CD4-positive, alpha-beta T cell treated with Interleukin-17A for 4 hours (primary cell): Measurements from ENCODE around the gene ABHD6.
"Not testable (repeated sequence)": the region's sequence is repeated elsewhere in the genome, so short reads cannot be mapped to it uniquely, and the experiment has no call there.

Experiments
- DNase-seq: peaks from one replicate; pipeline ENCODE4 v3.0.0-alpha.2; 2020; ENCODE audit warnings: mixed read lengths

Gene ABHD6

DNA sequence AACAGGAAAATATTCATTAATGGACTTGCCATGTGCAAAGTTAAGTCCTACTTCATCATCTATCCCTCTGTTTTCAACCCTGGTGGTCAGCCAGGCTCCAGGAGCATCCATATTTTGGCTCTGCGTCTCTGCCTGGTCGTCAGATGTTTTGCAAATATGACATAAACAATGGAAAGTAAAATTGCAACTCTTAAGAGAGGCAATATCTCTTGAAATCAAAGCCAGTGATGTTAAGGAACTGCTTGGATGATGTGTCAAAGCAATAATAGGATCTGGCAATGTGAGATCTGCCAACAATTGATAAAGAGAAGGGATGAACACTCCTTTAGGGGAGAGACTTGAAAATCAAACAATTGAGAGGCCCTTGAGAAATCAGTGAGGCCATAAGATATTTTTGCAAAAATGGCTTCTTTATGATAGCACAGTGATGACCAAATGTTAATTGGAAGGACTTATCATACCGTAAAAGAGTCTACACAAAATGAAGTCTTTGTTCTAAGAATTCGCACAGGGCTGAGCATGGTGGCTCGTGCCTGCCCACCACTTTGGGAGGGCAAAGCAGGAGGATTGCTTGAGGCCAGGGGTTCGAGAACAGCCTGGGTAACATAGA is 6.5 kb downstream of the ABHD6 start:
- DNase-seq = no peak

DNA sequence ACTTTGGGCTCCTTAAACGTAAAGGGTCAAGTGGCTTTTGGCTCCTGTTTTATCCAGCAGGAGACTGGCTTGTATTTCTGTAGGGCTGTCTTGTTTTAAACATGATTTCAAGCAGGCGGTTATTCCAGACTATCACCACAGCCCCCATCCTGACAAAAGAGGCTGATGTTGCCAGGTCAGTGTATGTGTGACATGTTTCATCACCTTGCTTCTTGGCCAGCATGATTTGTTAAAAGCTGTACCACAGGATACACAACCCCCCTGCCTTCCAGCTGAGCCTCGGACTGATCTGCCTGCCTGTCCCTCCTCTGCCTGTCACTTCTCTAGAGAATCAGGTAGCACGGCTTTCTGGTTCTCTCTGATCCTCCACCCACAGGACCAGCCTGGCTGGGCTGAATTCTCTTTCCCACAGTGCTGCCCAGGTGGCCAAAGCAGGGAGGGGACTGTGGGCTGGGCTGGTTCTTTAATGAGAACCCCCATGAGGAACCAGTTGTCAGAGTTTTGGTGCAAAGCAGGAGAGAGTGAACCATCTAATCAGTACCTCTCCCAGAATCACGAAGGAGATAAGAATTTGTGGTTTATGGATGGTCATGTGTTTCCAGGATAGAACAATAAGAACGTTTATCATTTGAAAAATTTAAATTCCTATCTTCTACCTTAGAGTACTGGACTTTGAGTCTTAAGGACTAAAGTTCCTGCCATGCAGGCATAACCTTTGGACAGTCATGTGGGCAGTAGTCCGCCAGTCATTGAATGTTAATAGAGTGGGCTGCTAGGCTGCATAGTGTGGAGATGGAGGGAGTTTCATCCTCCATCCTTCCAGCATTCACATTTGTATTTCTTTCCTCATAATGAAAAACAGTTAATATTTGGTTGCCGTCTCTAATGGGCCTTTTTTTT is 8.8 kb downstream of the ABHD6 start:
- DNase-seq = no peak

DNA sequence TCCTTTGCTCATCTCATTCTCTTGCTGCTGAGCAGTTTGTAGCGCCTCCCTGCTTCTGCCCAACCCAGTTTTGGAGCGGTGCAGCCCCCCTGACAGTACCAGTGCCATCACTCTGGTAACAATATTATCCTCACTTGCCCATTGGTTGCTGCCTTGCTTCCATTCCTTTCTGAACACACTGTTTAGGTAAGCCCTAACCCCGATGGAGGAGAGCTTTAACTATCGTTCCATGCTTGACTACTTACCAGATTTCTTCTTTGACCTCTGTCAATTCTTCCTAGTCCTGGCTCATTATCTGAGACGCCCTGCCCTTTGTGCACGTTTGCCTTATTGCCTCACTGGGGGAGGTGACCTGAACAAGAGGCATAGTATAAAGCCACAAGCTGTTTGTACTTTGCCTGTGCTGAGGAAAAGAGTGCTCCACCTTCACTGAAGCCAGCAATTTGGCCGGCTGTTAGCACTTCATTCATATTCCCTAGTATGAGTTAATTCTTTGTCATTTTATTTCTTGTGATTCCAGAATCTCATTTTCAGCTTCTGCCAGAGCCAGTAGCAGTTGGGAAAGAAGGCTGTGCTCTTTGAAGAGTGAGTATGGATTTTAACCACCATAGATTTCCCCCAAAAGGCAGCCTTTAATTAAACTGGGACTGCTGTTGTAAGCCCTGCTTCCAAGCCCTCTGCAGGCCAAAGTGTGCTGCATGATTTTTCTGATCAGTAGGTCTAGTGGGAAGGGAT is 11.9 kb downstream of the ABHD6 start:
- no peak for DNase-seq

DNA sequence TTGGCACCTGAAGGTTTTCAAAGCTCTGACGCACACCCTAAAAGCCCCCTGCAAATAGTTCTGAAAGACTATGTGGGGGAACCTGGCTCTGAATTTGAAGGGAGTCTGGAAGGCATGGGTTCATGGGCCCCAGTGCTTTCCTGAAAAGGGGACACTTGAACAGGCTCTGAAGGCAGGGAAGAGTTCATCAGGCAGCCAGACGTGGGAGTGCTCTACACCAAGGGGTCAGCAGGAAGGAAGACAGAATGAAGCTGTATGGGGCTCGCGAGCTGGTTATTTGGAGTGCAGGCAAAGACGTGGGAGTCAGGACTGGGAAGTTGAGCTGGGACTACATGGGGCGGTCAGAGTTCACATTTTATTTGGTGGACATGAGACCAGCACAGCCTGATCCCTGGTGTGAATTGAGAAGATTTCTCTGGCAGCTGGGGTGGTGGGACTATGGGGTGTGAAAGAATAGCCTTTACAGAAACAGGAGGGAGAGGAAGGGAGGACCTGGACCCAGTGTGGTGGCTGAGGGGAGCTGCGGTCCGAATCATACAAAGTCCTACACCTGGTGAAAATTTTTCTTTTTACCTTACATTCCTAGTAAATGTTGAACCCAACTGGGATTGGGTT is 12.6 kb downstream of the ABHD6 start:
- no peak for DNase-seq

DNA sequence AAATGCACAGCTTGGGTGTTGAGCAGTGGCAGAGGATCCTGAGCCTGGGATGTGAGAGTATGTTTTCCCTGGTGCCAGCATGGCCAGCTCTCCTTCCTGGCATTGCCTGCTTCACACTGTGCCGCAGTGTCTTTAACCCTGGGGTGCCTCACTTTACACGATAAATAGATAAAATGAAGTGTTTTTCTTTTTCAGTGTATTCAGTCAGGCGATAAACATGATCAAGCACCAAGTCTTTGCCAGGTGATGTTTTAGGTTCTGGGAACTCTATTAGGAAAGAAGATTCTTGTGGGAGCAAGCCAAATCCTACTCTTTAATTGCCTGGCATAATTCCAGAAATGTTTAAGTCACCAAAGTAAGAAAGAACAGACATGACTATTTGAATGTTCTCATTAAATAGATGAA is 14.0 kb downstream of the ABHD6 start:
- DNase-seq = no peak

DNA sequence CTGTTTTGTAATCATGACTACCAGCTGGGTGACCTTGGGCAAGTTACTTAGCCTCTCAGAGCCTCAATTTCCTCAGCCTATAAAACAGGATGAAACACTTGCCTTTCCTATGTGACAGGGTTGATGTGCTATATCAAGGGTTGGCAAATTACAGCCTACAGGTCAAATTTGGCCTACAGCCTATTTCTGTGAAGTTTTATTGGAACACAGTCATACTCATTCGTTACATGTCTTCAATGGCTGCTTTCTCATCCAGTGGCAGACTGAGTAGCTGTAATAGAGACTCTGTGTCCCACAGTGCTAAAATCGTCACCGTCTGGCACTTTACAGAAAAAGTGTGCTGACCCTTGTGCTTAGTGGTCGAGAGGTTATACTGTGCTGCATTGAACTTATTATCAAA is 16.6 kb downstream of the ABHD6 start:
- DNase-seq = no peak

DNA sequence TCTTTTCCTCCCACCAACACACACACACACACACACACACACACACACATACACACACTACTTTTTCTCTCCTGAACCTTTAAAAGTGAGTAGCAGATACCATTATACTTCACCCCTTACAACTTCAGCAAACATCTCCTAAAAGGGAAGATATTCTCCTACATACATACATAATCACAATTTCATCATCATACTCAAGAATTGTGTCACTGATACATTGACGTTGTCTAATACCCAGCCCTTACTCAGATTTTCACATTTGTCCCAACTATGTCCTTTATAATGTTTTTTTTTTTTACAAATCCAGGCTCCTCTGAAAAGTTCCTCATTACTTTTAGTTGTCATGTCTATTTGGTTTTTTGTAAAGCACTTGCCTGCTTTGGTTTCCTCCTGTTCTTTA is 18.5 kb downstream of the ABHD6 start:
- DNase-seq = no peak

DNA sequence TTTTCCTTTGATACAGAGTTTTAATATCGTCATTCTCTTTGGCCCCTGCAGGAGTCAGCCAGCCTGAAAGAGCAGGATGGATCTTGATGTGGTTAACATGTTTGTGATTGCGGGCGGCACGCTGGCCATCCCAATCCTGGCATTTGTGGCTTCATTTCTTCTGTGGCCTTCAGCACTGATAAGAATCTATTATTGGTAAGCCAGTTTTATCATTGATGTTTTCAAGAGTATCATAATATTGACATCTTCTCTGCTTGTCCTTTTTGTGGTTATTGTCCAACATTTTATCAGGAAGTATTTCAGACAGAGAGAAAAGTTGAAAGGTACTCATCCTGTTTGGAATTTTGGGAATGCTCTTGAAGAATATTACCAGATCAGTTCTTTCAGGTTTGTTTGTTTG is 18.9 kb downstream of the ABHD6 start:
- DNase-seq = no peak

DNA sequence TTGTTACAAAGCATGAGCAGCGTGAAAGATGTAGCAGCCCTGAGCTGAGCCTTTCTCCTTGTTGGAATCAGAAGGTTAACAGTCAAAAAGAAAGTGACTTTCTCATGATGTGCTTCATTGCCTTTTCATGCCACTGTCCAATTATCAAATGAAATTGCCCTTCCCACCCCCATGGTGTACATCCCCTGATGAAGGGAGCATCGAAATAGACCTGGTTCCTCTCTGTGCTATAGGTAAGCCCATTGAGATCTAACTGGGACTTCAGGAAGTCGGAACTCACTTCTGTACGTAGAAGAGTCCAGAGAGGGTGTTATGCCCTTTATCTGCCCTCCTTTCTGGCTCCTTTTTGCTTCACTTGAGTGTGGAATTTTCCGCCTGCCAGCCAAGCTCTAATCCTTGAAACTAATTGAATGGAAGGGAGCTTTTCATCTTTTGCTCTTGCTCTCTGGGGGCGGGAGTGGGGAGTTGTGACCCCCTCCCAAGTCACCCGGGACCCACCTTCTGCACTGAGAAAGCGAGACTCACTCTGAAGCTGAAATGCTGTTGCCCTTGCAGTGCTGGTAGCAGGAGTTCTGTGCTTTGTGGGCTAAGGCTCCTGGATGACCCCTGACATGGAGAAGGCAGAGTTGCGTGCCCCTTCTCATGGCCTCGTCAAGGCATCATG is 20.9 kb downstream of the ABHD6 start:
- DNase-seq = no peak

DNA sequence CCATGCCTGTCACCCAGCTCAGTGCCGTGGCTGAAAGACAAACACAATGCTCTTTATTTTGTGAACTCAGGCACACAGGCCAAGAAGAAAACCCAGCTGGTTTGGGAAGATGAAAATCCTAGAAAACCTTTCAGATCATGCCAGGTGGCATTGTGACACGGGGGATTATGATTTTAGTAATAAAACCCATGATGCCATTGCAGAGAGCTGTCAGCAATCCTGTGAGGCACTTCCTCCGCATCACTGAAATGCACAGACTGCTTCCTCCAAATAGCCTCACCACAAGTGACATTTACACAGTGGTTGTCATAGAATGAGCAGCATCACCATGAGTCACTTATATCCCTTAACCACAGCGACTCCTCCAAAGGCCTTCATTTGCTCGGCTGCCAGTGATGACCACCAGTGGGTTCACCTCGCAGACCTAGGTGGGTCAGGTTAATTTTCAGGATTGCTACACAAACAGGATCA is 22.7 kb downstream of the ABHD6 start:
- no peak for DNase-seq

DNA sequence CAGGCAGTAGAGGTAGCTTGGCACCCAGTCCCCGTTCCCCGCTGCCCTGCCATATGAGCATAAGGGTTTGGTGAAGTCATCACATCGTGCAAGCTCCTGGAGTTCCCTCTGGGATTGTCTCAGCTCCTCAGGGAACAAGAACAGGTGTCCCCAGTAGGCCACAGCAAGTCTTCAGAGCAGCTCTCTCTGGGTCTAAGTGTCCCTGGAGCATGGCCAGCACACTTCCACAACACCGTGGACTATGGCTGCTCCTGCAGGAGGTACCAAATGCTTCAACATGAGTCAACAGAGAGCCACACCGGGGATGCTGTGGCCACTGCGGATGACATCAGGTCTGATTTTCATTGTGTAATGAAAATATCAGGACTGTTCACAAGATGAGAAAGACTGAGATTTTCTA is 23.1 kb downstream of the ABHD6 start:
- no peak for DNase-seq

DNA sequence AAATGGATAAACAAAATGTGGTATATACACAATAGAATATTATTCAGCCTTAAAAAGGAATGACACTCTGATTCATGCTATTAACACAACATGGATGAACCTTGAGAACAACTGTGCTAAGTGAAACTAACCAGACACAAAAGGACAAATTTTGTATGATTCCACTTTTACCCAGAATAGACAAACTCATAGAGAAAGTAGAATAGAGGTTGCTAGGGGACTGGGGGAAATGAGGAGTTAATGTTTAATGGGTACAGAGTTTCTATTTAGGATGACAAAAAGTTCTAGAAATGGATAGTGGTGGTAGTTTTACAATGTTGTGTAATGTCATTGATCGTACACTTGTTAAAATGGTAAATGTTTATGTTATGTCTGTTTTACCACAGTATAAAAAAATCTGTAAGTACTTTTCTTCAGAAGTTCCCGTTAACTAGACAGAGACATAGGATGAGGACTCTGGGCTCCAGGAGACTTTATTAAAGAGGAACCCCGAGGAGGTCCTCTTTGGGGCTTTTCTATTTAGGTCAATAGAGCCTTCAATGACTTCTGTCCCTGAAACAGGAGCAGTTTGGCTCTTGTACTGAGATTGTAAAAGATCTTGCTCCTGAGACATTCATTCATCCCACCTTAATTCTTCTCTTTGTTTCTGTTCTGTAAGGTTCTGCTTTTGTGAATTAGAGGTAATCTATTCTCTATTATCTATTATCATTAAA is 24.5 kb downstream of the ABHD6 start:
- no peak for DNase-seq

DNA sequence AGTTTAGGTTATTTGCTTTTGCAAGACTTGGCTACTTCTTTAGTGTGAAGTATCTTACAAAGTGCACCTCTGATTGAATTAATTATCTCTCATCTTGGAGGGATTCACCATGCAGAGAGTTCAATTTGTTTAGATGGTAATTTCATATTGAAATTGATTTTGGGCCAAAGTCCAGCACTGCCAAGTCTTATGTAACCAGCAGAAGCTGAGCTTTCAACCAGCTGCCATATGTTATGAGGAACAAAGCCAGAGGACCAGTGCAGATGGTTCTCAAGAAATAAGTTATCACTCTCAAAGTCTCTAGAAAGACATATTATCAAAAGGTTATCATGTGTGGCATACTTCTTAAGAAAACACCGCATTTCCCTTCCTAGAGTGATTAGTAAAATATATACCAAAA is 29.0 kb downstream of the ABHD6 start:
- DNase-seq = no peak

DNA sequence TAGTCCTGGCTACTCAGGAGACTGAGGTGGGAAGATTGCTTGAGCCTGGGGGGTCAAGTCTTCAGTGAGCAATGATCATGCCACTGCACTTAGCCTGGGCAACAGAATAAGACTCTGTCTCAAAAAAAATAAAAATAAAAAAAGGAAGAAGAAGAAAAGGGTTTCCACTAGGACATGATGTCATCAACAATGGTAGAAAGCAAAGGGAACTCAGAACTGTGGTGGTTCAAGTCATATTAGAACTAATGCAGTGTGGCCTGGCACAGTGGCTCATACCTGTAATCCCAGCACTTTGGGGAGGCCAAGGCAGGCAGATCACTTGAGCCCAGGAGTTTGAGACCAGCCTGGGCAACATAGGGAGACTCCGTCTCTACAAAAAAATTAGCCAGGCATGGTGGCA is 30.0 kb downstream of the ABHD6 start:
- not testable (repeated sequence) for DNase-seq

DNA sequence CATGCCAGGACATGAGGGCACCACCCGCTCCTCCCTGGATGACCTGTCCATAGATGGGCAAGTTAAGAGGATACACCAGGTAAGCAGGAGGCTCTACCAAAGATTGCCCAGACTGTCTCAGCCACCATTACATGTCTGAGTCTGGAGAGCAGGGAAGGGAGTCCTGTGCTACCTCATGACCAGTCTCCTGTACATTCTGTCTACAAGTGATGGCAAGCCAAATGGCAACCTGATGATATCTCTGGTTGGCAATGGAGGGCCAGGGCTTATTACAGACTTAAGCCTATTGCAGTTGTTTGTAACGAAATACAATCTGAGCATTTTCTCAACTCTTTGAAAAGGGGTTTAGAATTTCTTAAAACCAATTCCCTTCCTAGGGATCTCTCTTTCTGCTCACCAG is 31.8 kb downstream of the ABHD6 start:
- no peak for DNase-seq

DNA sequence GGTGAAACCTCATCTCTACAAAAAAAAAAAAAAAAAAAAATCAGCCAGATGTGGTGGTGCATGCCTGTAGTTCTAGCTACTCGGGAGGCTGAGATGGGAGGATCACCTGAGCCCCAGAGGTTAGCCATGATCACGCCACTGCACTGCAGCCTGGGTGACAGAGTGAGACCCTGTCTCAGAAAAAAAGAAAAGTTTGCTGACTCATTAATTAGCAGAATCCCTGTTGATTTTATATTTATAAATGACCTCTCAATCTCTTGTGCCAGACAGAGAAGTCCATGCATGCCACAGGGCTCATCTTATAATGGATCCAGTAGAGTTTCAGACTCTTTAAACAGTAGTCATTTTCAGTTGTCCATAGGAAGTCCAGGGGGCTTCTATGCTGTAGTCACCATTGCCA is 32.9 kb downstream of the ABHD6 start:
- DNase-seq = no peak

DNA sequence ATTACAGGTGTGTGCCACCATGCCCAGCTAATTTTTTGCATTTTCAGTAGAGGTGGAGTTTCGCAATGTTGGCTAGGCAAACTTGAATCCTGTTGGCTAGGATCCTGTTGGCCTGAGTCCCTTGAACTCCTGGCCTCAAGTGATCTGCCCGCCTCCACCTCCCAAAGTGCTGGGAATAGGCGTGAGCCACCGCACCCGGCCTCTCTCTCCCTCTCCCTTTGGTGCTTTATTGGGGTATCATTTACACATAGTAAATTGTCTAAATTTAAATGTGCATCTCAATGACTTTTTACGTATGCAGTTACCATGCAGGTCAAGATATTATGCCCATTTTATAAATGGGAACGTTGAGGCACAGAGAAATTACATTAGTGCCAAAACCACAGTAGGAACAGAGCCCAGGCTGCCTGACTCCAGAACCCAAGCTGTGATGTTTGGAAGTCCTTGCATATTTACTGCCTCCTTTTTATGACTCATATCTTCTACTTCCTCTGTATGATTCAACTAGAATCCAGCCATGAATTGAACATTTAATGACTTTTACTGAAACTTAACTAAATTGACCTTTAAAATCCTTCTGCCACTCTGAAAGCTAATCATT is 34.4 kb downstream of the ABHD6 start:
- DNase-seq = no peak

DNA sequence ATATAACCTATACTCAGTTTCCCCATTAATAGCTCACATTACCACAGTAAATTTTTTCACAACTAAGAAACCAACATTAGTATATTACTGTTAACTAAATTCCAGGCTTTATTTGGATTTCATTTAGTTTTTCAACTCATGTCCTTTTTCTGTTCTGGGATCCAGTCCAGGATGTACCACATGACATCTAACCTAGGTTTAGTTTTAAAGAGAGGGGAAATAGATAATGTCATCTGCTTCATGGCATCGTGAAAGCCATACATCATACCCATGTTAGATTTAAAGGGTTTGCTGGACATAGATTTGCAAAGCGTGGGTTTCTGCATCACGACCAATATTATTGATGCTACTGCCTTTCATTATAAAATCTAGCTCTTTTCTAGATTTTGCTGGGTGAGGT is 35.3 kb downstream of the ABHD6 start:
- no peak for DNase-seq

DNA sequence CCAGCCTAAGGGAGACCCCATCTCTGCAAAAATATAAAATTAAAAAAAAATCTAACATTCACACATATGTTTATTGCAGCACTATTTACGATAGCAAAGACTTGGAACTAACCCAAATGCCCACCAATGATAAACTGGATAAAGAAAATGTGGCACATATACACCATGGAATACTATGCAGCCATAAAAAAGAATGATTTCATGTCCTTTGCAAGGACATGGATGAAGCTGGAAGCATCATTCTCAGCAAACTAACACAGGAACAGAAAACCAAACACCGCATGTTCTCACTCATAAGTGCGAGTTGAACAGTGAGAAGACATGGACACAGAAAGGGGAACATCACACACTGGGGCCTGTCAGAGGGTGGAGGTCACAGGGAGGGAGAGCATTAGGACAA is 35.8 kb downstream of the ABHD6 start:
- DNase-seq = not testable (repeated sequence)

DNA sequence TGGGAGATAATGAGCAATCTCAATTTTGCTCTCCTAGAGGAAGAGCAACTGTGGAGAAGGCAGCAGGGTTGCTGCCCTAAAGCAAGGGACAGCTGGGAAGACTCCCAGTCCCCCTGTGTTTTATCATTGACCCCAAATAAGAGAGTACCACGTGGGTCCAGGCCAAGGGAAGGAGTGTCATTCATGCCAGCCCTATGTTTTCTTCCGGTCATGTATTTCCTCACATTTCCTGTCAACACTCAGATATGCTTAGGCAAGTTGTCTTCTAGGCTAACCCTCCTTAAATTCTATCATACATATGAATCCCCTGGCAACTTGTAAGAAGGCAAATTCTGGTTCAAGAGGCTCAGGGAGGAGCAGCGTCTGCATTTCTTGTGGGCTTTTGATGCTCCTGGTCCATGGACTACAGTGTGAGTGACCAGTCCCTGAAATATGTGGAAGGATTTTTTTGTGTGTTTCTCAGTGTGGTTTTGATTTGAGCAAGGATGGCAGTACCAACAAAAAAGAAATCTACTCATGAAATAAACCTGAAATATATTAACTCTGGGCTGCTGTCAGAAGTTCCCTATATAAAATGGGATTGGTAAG is 36.5 kb downstream of the ABHD6 start:
- no peak for DNase-seq

DNA sequence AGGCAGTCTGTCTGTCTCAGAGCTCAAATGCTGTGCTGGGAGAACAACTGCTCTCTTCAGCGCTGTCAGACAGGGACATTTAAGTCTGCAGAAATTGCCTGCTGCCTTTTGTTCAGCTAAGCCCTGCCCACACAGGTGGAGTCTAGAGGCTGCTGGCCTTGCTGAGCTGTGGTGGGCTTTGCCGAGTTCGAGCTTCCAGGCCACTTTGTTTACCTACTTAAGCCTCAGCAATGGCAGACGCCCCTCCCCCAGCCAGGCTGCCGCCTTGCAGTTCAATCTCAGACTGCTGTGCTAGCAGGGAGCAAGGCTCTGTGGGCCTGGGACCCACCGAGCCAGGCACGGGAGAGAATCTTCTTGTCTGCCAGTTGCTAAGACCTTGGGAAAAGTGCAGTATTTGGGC is 43.5 kb downstream of the ABHD6 start:
- DNase-seq = no peak
